ENCODE measurements around the gene RAB1B.
"Not testable (repeated sequence)": the region's sequence is repeated elsewhere in the genome, so short reads cannot be mapped to it uniquely, and the experiment has no call there.

RAB1B gene

GRCh38 chr11:66267379-66268243 lies 828 bp upstream of the RAB1B start:
- DNase-seq, result peak; percentile 75

GRCh38 chr11:66268952-66269905 lies 790 bp downstream of the RAB1B start:
- no peak for DNase-seq

- DNase-seq, result no peak
Measured at GRCh38 chr11:66271816-66272215, 3.4 kb downstream of the RAB1B start.

GRCh38 chr11:66272596-66272995 lies 4.2 kb downstream of the RAB1B start:
- DNase-seq, result no peak

GRCh38 chr11:66274219-66274618 lies 5.8 kb downstream of the RAB1B start:
- DNase-seq, result no peak

- DNase-seq, result no peak
Measured at GRCh38 chr11:66275396-66275795, 7.0 kb downstream of the RAB1B start.

- no peak for DNase-seq
Measured at GRCh38 chr11:66275984-66276612, 7.7 kb downstream of the RAB1B start.

- not testable (repeated sequence) for DNase-seq
Measured at GRCh38 chr11:66276619-66277018, 8.2 kb downstream of the RAB1B start.

GRCh38 chr11:66277064-66277463 lies 8.6 kb downstream of the RAB1B start:
- not testable (repeated sequence) for DNase-seq

- no peak for DNase-seq
Measured at GRCh38 chr11:66277471-66278362, 9.3 kb downstream of the RAB1B start, which contains the start of gene CNIH2. TSS of gene CNIH2 (plus strand) at chr11:66278175. CDS start at chr11:66278457, 282 bp downstream.

- DNase-seq, result no peak
Measured at GRCh38 chr11:66278363-66279091, 10.1 kb downstream of the RAB1B start.

GRCh38 chr11:66279092-66279734 lies 10.8 kb downstream of the RAB1B start:
- DNase-seq, result no peak

GRCh38 chr11:66280428-66280827 lies 12.0 kb downstream of the RAB1B start:
- DNase-seq, result no peak

- no peak for DNase-seq
Measured at GRCh38 chr11:66281001-66281400, 12.6 kb downstream of the RAB1B start.

GRCh38 chr11:66281776-66282467 lies 13.5 kb downstream of the RAB1B start:
- DNase-seq, result no peak

GRCh38 chr11:66282468-66283455 lies 14.3 kb downstream of the RAB1B start:
- DNase-seq, result peak; percentile 96

GRCh38 chr11:66283461-66284105 lies 15.1 kb downstream of the RAB1B start:
- no peak for DNase-seq

GRCh38 chr11:66284526-66285078 lies 16.2 kb downstream of the RAB1B start:
- no peak for DNase-seq
